Sigmoid colon (tissue), 7 donors: ENCODE measurements around the gene SP7. TPM values are rescaled to one million over a fixed set of nuclear protein-coding genes. Genes with fewer than 3 reads are reported as not detected.

Experiments used
- DNase-seq: peaks from one replicate; pipeline ENCODE4 v3.0.0-alpha.2; 2019
- H3K27ac ChIP-seq, 4 donors: fragments of 200-600 bp; sonication (generic); one replicate each; pipeline ENCODE4 v1.5.1; 2016 to 2019; ENCODE audit warnings: mild to moderate bottlenecking in 1 of 4
- H3K27me3 ChIP-seq, 3 donors: fragments of 200-600 bp; sonication (generic); one replicate each; pipeline ENCODE4 v1.5.1; 2019; ENCODE audit warnings: mild to moderate bottlenecking in 1 of 3
- H3K36me3 ChIP-seq, 4 donors: fragments of 200-600 bp; sonication (generic); one replicate each; pipeline ENCODE4 v1.5.1; 2016 to 2019
- H3K4me1 ChIP-seq, 4 donors: fragments of 200-600 bp; sonication (generic); one replicate each; pipeline ENCODE4 v1.5.1; 2017 to 2019
- H3K4me3 ChIP-seq, 4 donors: fragments of 200-600 bp; sonication (generic); one replicate each; pipeline ENCODE4 v1.5.1; 2017 to 2019; ENCODE audit warnings: mild to moderate bottlenecking in 2 of 4, moderate library complexity in 1 of 4
- H3K9me3 ChIP-seq, 4 donors: fragments of 200-600 bp in 3 of 4; sonication (generic) in 3 of 4; one replicate each; pipeline versions ENCODE4 v1.5.1 to v1.6.1; 2013 to 2019
- EP300 ChIP-seq, 4 donors: sonication (generic); formaldehyde crosslinking; IDR thresholded peaks; one replicate each; pipeline ENCODE4 v1.6.1; 2017; ENCODE audit warnings: antibody characterized with exemption in 4 of 4
- POLR2A ChIP-seq, 2 donors: fragments of 450-650 bp; IDR thresholded peaks; one replicate each; pipeline ENCODE4 v1.6.1; 2016; ENCODE audit warnings: antibody characterized with exemption in 2 of 2, mild to moderate bottlenecking in 2 of 2, moderate library complexity in 2 of 2
- POLR2AphosphoS5 ChIP-seq, 4 donors: sonication (generic); formaldehyde crosslinking; IDR thresholded peaks; one replicate each; pipeline ENCODE4 v1.6.1; 2017; ENCODE audit warnings: antibody characterized with exemption in 4 of 4
- WGBS, 2 donors: extraction: QIAGEN DNeasy Blood & Tissue Kit; methylation state at CpG; one replicate each; pipeline ENCODE4 v1.1.7; 2013; 5-methylcytosine and 5-hydroxymethylcytosine counted together
- intact Hi-C: fragments of 100-400 bp; cut with DNase I; formaldehyde crosslinking; loops from one replicate; pipeline ENCODE4 v1.15.1; 2023
- polyA plus RNA-seq, 3 donors: library from polyadenylated mRNA; stranded (reverse); fragments of 200-250 nt; gene quantifications; one replicate each; pipeline ENCODE4 v1.2.3, GENCODE V29; 2013
- total RNA-seq, 4 donors: library from RNA; depleted of rRNA; stranded (reverse); fragments of >200 nt; gene quantifications; one replicate each; pipeline ENCODE4 v1.1.0, GENCODE V29; 2016
- TF ChIP-seq, protein P1 (sequence below), 4 experiments: fragments of 450-650 bp in 3 of 4; fragments of 200-600 bp in 1 of 4; IDR thresholded peaks; one replicate each; pipeline ENCODE4 v1.5.1; 2016 to 2019; ENCODE audit warnings: antibody characterized with exemption in 4 of 4, mild to moderate bottlenecking in 3 of 4, moderate library complexity in 2 of 4
- donor health status: healthy with polysubstance abuse.
- donor health status: Bipolar disorder and iron deficiency.
- donor health status: healthy.

SP7 gene
- total and polyA plus RNA-seq, 7 donors, result not detected

DNA sequence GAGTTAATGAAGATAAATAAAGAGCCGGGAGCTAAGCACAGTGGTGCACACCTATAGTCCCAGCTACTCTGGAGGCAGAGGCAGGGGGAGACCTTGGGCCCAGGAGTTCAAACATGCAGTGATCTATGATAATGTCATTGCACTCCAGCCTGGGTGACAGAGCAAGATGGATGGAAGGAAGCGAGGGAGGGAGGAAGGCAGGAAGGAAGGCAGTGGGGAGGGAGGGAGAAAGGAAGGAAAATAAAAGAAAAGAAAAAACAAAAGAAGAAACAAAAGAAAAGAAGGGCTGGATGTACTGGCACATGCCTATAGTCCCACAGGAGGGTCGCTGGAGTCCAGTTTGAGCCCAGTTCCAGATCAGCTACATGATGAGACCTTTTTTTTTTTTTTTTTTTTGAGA lies 19.0 kb upstream of the SP7 start:
- 64 to 77% methylated on average over 3 of the region's 3 CpGs for WGBS, 2 donors
- no peaks in the 10 kb centered on the region for H3K36me3 ChIP-seq
- intact Hi-C loops, result no loop called here

DNA sequence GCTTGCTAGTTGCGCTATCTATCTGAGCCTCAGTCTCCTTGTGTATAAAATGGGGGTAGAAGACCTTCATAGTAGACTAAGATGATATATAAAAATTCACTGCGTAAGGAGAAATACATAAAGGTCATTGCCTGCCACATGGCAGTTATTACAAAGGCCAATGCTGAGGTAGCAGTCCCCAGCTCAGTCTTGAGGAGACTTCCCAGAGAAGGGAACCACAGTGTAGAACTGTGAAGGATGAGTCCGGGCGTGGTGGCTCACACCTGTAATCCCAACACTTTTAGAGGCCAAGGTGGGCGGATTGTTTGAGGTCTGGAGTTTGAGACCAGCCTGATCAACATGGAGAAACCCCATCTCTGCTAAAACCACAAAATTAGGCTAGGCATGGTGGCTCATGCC lies 17.1 kb upstream of the SP7 start:
- Histone ChIP-seq H3K27me3 (no peaks in the 10 kb centered on the region), H3K27ac (no peak overlapping the region), H3K4me1 (peaks cover 0 to 8% (median 4%) of the 10 kb centered on the region in 4 donors), H3K9me3 (no peaks in the 10 kb centered on the region), H3K36me3 (no peaks in the 10 kb centered on the region), H3K4me3 (no peak overlapping the region)
- intact Hi-C loops, result loop anchor here (2.0 kb wide), 1 partner anchor 156 kb away; no protein-coding TSS in a partner anchor
- 49 to 88% methylated on average over 5 of the region's 5 CpGs for whole genome bisulfite sequencing, 2 donors
- TF ChIP-seq POLR2A (IDR thresholded peaks at IDR 0.05) (no peak), EP300 (IDR thresholded peaks at IDR 0.05) (no peak), POLR2AphosphoS5 (IDR thresholded peaks at IDR 0.05) (no peak)
- TF ChIP-seq, protein P1, sequence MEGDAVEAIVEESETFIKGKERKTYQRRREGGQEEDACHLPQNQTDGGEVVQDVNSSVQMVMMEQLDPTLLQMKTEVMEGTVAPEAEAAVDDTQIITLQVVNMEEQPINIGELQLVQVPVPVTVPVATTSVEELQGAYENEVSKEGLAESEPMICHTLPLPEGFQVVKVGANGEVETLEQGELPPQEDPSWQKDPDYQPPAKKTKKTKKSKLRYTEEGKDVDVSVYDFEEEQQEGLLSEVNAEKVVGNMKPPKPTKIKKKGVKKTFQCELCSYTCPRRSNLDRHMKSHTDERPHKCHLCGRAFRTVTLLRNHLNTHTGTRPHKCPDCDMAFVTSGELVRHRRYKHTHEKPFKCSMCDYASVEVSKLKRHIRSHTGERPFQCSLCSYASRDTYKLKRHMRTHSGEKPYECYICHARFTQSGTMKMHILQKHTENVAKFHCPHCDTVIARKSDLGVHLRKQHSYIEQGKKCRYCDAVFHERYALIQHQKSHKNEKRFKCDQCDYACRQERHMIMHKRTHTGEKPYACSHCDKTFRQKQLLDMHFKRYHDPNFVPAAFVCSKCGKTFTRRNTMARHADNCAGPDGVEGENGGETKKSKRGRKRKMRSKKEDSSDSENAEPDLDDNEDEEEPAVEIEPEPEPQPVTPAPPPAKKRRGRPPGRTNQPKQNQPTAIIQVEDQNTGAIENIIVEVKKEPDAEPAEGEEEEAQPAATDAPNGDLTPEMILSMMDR (IDR thresholded peaks at IDR 0.05), result no peak
- DNase-seq, result no peak

More for the DNA sequence above, 19.0 kb upstream of the SP7 start:
- H3K4me1 ChIP-seq, result peaks cover 0 to 8% (median 4%) of the 10 kb centered on the region in 4 donors
- DNase-seq, result no peak
- no peaks in the 10 kb centered on the region for H3K9me3 ChIP-seq
- H3K27me3 ChIP-seq, result no peaks in the 10 kb centered on the region
- no peak overlapping the region for H3K27ac ChIP-seq
- TF ChIP-seq EP300 (IDR thresholded peaks at IDR 0.05) (no peak), POLR2AphosphoS5 (IDR thresholded peaks at IDR 0.05) (no peak), POLR2A (IDR thresholded peaks at IDR 0.05) (no peak)
- TF ChIP-seq, protein P1 (IDR thresholded peaks at IDR 0.05), result no peak
- no peak overlapping the region for H3K4me3 ChIP-seq

DNA sequence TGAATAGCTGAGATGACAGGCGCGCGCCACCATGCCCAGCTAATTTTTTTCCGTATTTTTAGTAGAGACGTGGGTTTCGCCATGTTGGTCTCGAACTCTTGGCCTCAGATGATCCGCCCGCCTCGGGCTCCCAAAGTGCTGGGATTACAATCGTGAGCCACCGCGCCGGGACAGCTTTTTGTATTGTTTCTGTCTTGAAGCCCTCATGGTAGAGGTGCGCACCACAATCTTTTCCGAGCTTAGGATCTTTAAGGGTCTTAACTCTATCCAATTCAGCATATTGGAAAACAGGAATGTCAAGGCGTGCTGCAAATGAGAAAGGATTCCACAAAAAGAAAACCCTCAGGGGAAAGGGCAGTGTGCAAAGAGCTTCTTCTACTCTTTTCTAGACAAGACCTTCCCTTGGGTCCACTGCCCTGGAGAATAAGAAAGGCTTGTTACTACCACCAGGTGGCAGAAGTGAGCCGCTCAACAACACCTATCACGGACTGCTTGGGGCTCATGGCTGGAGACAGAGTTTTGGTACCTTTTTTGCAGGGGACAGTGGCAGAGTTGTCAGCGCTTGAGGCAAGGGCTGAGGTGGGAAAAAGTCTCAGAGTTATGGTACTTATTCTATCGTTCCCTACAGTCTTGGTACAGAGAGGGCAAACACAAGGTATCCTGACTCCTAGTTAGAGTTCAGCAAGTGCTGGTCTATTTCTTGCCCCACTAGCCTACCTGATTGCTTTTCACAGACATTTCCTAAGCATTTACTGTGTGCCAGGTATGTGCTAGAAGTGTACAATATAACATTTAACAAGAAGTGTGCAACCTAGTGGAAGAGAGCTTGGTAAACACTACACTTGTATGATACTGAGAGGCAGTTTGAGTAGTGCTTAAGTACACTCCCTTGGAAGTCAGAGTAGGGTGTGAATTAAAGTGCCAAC lies 16.4 kb upstream of the SP7 start:
- no peaks in the 10 kb centered on the region for H3K36me3 ChIP-seq
- H3K27me3 ChIP-seq, result no peaks in the 10 kb centered on the region
- peaks cover 0 to 8% (median 4%) of the 10 kb centered on the region in 4 donors for H3K4me1 ChIP-seq
- no peaks in the 10 kb centered on the region for H3K9me3 ChIP-seq
- TF ChIP-seq EP300 (IDR thresholded peaks at IDR 0.05) (no peak), POLR2A (IDR thresholded peaks at IDR 0.05) (no peak), POLR2AphosphoS5 (IDR thresholded peaks at IDR 0.05) (peak in 1 of 4 donors; percentile 21)
- TF ChIP-seq, protein P1 (IDR thresholded peaks at IDR 0.05), result peak; percentile 83 to 94 (median 90)
- H3K27ac ChIP-seq, result no peak overlapping the region
- DNase-seq, result peak; percentile 92
- intact Hi-C loops, result loop anchor here (1.0 to 2.0 kb wide), 2 partner anchors 69 to 156 kb away; no protein-coding TSS in a partner anchor
- no peak overlapping the region for H3K4me3 ChIP-seq
- WGBS, 2 donors, result 64 to 67% methylated on average over 21 of the region's 21 CpGs

- Histone ChIP-seq H3K27me3 (no peaks in the 10 kb centered on the region), H3K9me3 (no peaks in the 10 kb centered on the region), H3K36me3 (no peaks in the 10 kb centered on the region), H3K27ac (no peak overlapping the region), H3K4me1 (peaks cover 3 to 19% (median 16%) of the 10 kb centered on the region in 4 donors), H3K4me3 (no peak overlapping the region)
- TF ChIP-seq POLR2AphosphoS5 (IDR thresholded peaks at IDR 0.05) (no peak), EP300 (IDR thresholded peaks at IDR 0.05) (no peak), POLR2A (IDR thresholded peaks at IDR 0.05) (no peak)
- TF ChIP-seq, protein P1 (IDR thresholded peaks at IDR 0.05), result no peak
- DNase-seq, result no peak
- WGBS, 2 donors, result 89 to 92% methylated on average over 4 of the region's 4 CpGs
- intact Hi-C loops, result no loop called here
Measured at GRCh38 chr12:53347905-53348304, 11.8 kb upstream of the SP7 start.
